DOHH2 (cell line): ENCODE data around the gene EIPR1.

Experiments used
- H3F3A ChIP-seq: fragments of 200-600 bp; sonication (generic), shearing (Covaris generic); 2 replicates; pipeline ENCODE4 v1.6.0; 2016; ENCODE audit warnings: antibody characterized with exemption, mild to moderate bottlenecking; ENCODE audit not compliant: control insufficient read depth, insufficient read depth
- H3K27ac ChIP-seq: fragments of 200-600 bp; sonication (generic); 2 replicates; pipeline ENCODE4 v1.5.1; 2014; ENCODE audit warnings: low read depth, mild to moderate bottlenecking, low read length, moderate library complexity
- H3K27me3 ChIP-seq: fragments of 200-600 bp; sonication (generic); 2 replicates; pipeline ENCODE4 v1.6.1; 2014; ENCODE audit warnings: mild to moderate bottlenecking, low read length, mixed read lengths; ENCODE audit not compliant: control insufficient read depth
- H3K36me3 ChIP-seq: fragments of 200-600 bp; sonication (generic); 2 replicates; pipeline ENCODE4 v1.6.1; 2014; ENCODE audit warnings: mild to moderate bottlenecking, low read length, moderate library complexity, mixed read lengths; ENCODE audit not compliant: control insufficient read depth
- H3K4me1 ChIP-seq: fragments of 200-600 bp; sonication (generic); 2 replicates; pipeline ENCODE4 v1.6.1; 2014; ENCODE audit warnings: mild to moderate bottlenecking, low read length, mixed read lengths; ENCODE audit not compliant: control insufficient read depth
- H3K4me2 ChIP-seq: fragments of 200-600 bp; sonication (generic); 2 replicates; pipeline ENCODE4 v1.6.0; 2014; ENCODE audit warnings: mild to moderate bottlenecking, low read length, moderate library complexity
- H3K4me3 ChIP-seq: fragments of 200-600 bp; sonication (generic); 2 replicates; pipeline ENCODE4 v1.5.1; 2014; ENCODE audit warnings: mild to moderate bottlenecking, low read length, mixed read lengths
- H3K79me2 ChIP-seq: fragments of 200-600 bp; sonication (generic); 2 replicates; pipeline ENCODE4 v1.6.1; 2014; ENCODE audit warnings: mild to moderate bottlenecking, low read length, mixed read lengths; ENCODE audit not compliant: control insufficient read depth
- H3K9me2 ChIP-seq: fragments of 200-600 bp; sonication (generic); replicated peaks from 2 replicates; pipeline ENCODE4 v1.6.1; 2014; ENCODE audit warnings: mild to moderate bottlenecking, low read length, mixed read lengths; ENCODE audit not compliant: control insufficient read depth
- H3K9me3 ChIP-seq: fragments of 200-600 bp; sonication (generic); 2 replicates; pipeline ENCODE4 v1.6.1; 2014; ENCODE audit warnings: antibody characterized with exemption, low read length, mixed read lengths; ENCODE audit not compliant: control insufficient read depth, insufficient read depth
- H4K20me1 ChIP-seq: fragments of 200-600 bp; sonication (generic); 2 replicates; pipeline ENCODE4 v1.6.0; 2014; ENCODE audit warnings: low read depth, mild to moderate bottlenecking, antibody characterized with exemption, low read length, moderate library complexity; ENCODE audit not compliant: control insufficient read depth, insufficient read depth
- CTCF ChIP-seq: fragments of 200-600 bp; sonication (generic); IDR thresholded peaks from one replicate; pipeline ENCODE4 v1.5.1; 2014; ENCODE audit warnings: antibody characterized with exemption, mild to moderate bottlenecking, low read depth, low read length; ENCODE audit not compliant: poor library complexity, severe bottlenecking
- EZH2phosphoT487 ChIP-seq: fragments of 200-600 bp; sonication (generic); IDR thresholded peaks from 2 replicates; pipeline ENCODE4 v1.6.1; 2017; ENCODE audit warnings: borderline replicate concordance, mild to moderate bottlenecking, antibody characterized with exemption, low read length, moderate library complexity, mixed read lengths

EIPR1 gene

GRCh38 chr2:3421580-3421979, 44.0 kb upstream of the EIPR1 start:
- TF ChIP-seq EZH2phosphoT487: no peak
- TF ChIP-seq CTCF: no peak
- H3K4me1 ChIP-seq: peaks cover 32% of the 10 kb centered on the region
- H3K9me3 ChIP-seq: no peaks in the 10 kb centered on the region
- peaks cover 50% of the 10 kb centered on the region for H3K36me3 ChIP-seq
- no peaks in the 10 kb centered on the region for H3F3A ChIP-seq
- no peak overlapping the region for H3K4me3 ChIP-seq
- H3K27ac ChIP-seq: no peak overlapping the region
- H4K20me1 ChIP-seq: no peaks in the 10 kb centered on the region
- H3K9me2 ChIP-seq: no peaks in the 10 kb centered on the region
- no peaks in the 10 kb centered on the region for H3K27me3 ChIP-seq
- H3K4me2 ChIP-seq: no peak overlapping the region
- H3K79me2 ChIP-seq: no peaks in the 10 kb centered on the region

- TF ChIP-seq CTCF (no peak), EZH2phosphoT487 (no peak)
- H4K20me1 ChIP-seq: no peaks in the 10 kb centered on the region
- peaks cover 44% of the 10 kb centered on the region for H3K36me3 ChIP-seq
These were observed 43.3 kb upstream of the EIPR1 start for GRCh38 chr2:3420769-3421397.

GRCh38 chr2:3420076-3420768, 42.6 kb upstream of the EIPR1 start:
- H3K27ac ChIP-seq: no peak overlapping the region
- TF ChIP-seq EZH2phosphoT487: no peak
- TF ChIP-seq CTCF: no peak
- peaks cover 32% of the 10 kb centered on the region for H3K4me1 ChIP-seq
- no peaks in the 10 kb centered on the region for H4K20me1 ChIP-seq
- no peak overlapping the region for H3K4me3 ChIP-seq
- H3K36me3 ChIP-seq: peaks cover 41% of the 10 kb centered on the region
- no peaks in the 10 kb centered on the region for H3K9me2 ChIP-seq
- H3K4me2 ChIP-seq: no peak overlapping the region
- no peaks in the 10 kb centered on the region for H3K79me2 ChIP-seq
- no peaks in the 10 kb centered on the region for H3K27me3 ChIP-seq
- H3K9me3 ChIP-seq: no peaks in the 10 kb centered on the region
- no peaks in the 10 kb centered on the region for H3F3A ChIP-seq

More at GRCh38 chr2:3420769-3421397, 43.3 kb upstream of the EIPR1 start:
- Histone ChIP-seq H3K4me3 (no peak overlapping the region), H3K9me2 (no peaks in the 10 kb centered on the region), H3K4me1 (peaks cover 32% of the 10 kb centered on the region), H3K4me2 (no peak overlapping the region), H3K9me3 (no peaks in the 10 kb centered on the region), H3K79me2 (no peaks in the 10 kb centered on the region), H3K27ac (no peak overlapping the region), H3F3A (no peaks in the 10 kb centered on the region), H3K27me3 (no peaks in the 10 kb centered on the region)
